ENCODE results near the gene SPSB1.
"Not testable (repeated sequence)": the region's sequence is repeated elsewhere in the genome, so short reads cannot be mapped to it uniquely, and the experiment has no call there.

Gene SPSB1

GRCh38 chr1:9295884-9296283, 3.2 kb downstream of the SPSB1 start:
- Histone ChIP-seq H3K36me3 (peaks cover 19% of the 10 kb centered on the region; the same call in 1 of the 2 replicates), H3K27me3 (no peaks in the 10 kb centered on the region), H4K20me1 (peaks cover 57% of the 10 kb centered on the region), H3K4me1 (peaks cover 46% of the 10 kb centered on the region), H3K9ac (no peak overlapping the region), H3K4me3 (no peak overlapping the region), H3K9me3 (no peaks in the 10 kb centered on the region), H3K4me2 (peak overlapping the region; percentile 87; the same call in 1 of the 2 replicates), H3K27ac (no peak overlapping the region)
- TF ChIP-seq Cebpa-rat (IDR thresholded peaks at IDR 0.05) = no peak

- H3K4me3 ChIP-seq = no peak overlapping the region
- no peak for TF ChIP-seq Cebpa-rat (IDR thresholded peaks at IDR 0.05)
- peaks cover 25% of the 10 kb centered on the region; the same call in 1 of the 2 replicates for H3K36me3 ChIP-seq
- no peak overlapping the region for H3K9ac ChIP-seq
- H3K4me2 ChIP-seq = no peak overlapping the region
- H3K9me3 ChIP-seq = no peaks in the 10 kb centered on the region
- no peak overlapping the region for H3K27ac ChIP-seq
- H3K27me3 ChIP-seq = no peaks in the 10 kb centered on the region
- H4K20me1 ChIP-seq = peaks cover 66% of the 10 kb centered on the region
- H3K4me1 ChIP-seq = peaks cover 43% of the 10 kb centered on the region
These were observed 4.2 kb downstream of the SPSB1 start for GRCh38 chr1:9296850-9297249.

- H3K27ac ChIP-seq = no peak overlapping the region
- TF ChIP-seq Cebpa-rat (IDR thresholded peaks at IDR 0.05) = no peak
These were observed 5.1 kb downstream of the SPSB1 start for GRCh38 chr1:9297831-9298230.

GRCh38 chr1:9298282-9298681, 5.6 kb downstream of the SPSB1 start:
- Histone ChIP-seq H3K4me3 (no peak overlapping the region), H3K4me2 (no peak overlapping the region), H4K20me1 (peaks cover 78% of the 10 kb centered on the region), H3K27me3 (no peaks in the 10 kb centered on the region), H3K9me3 (no peaks in the 10 kb centered on the region), H3K9ac (no peak overlapping the region), H3K4me1 (peaks cover 51% of the 10 kb centered on the region), H3K27ac (no peak overlapping the region), H3K36me3 (peaks cover 25% of the 10 kb centered on the region; the same call in 1 of the 2 replicates)
- TF ChIP-seq Cebpa-rat (IDR thresholded peaks at IDR 0.05) = no peak

More at GRCh38 chr1:9297831-9298230, 5.1 kb downstream of the SPSB1 start:
- Histone ChIP-seq H3K4me1 (peaks cover 47% of the 10 kb centered on the region), H3K4me2 (no peak overlapping the region), H3K9me3 (no peaks in the 10 kb centered on the region), H3K27me3 (no peaks in the 10 kb centered on the region), H4K20me1 (peaks cover 75% of the 10 kb centered on the region), H3K4me3 (no peak overlapping the region), H3K9ac (no peak overlapping the region), H3K36me3 (peaks cover 25% of the 10 kb centered on the region; the same call in 1 of the 2 replicates)

GRCh38 chr1:9299571-9300541, 7.2 kb downstream of the SPSB1 start:
- not testable (repeated sequence) for H3K4me2 ChIP-seq, H3K27ac ChIP-seq

GRCh38 chr1:9300573-9300972, 7.9 kb downstream of the SPSB1 start:
- H3K4me3 ChIP-seq = no peak overlapping the region
- H4K20me1 ChIP-seq = peaks cover 80% of the 10 kb centered on the region
- H3K27me3 ChIP-seq = no peaks in the 10 kb centered on the region
- H3K4me1 ChIP-seq = peaks cover 55% of the 10 kb centered on the region
- no peaks in the 10 kb centered on the region for H3K9me3 ChIP-seq
- H3K9ac ChIP-seq = no peak overlapping the region
- peaks cover 25% of the 10 kb centered on the region; the same call in 1 of the 2 replicates for H3K36me3 ChIP-seq
- TF ChIP-seq Cebpa-rat (IDR thresholded peaks at IDR 0.05) = no peak
- no peak overlapping the region for H3K27ac ChIP-seq
- H3K4me2 ChIP-seq = no peak overlapping the region

More at GRCh38 chr1:9299571-9300541, 7.2 kb downstream of the SPSB1 start:
- not testable (repeated sequence) for H3K27me3 ChIP-seq, H3K9me3 ChIP-seq, H3K9ac ChIP-seq, H3K4me3 ChIP-seq
- peaks cover 80% of the 10 kb centered on the region for H4K20me1 ChIP-seq
- H3K4me1 ChIP-seq = peaks cover 55% of the 10 kb centered on the region
- H3K36me3 ChIP-seq = peaks cover 25% of the 10 kb centered on the region; the same call in 1 of the 2 replicates

- peaks cover 58% of the 10 kb centered on the region for H3K4me1 ChIP-seq
- no peak for TF ChIP-seq Cebpa-rat (IDR thresholded peaks at IDR 0.05)
- H3K27me3 ChIP-seq = no peaks in the 10 kb centered on the region
- H3K4me3 ChIP-seq = 0 out of 2 replicates have a peak overlapping the region, but pooled peaks have one; percentile 4
- no peak overlapping the region for H3K9ac ChIP-seq
- peak overlapping the region; percentile 31; the same call in 1 of the 2 replicates for H3K27ac ChIP-seq
- no peaks in the 10 kb centered on the region for H3K9me3 ChIP-seq
- H3K36me3 ChIP-seq = peaks cover 14% of the 10 kb centered on the region; the same call in 1 of the 2 replicates
- peak overlapping the region; percentile 68 for H3K4me2 ChIP-seq
- peaks cover 80% of the 10 kb centered on the region for H4K20me1 ChIP-seq
These were observed 10.2 kb downstream of the SPSB1 start for GRCh38 chr1:9302745-9303524.

GRCh38 chr1:9303916-9304315, 11.2 kb downstream of the SPSB1 start:
- Histone ChIP-seq H3K27ac (no peak overlapping the region), H3K4me1 (peaks cover 68% of the 10 kb centered on the region), H3K9me3 (no peaks in the 10 kb centered on the region), H4K20me1 (peaks cover 88% of the 10 kb centered on the region), H3K27me3 (no peaks in the 10 kb centered on the region), H3K36me3 (peaks cover 14% of the 10 kb centered on the region; the same call in 1 of the 2 replicates), H3K4me2 (peak overlapping the region; percentile 68; the same call in 1 of the 2 replicates), H3K9ac (no peak overlapping the region), H3K4me3 (no peak overlapping the region)
- no peak for TF ChIP-seq Cebpa-rat (IDR thresholded peaks at IDR 0.05)

GRCh38 chr1:9305216-9305615, 12.5 kb downstream of the SPSB1 start:
- peaks cover 81% of the 10 kb centered on the region for H3K4me1 ChIP-seq
- H3K4me3 ChIP-seq = no peak overlapping the region
- peak overlapping the region; percentile 51 for H3K27ac ChIP-seq
- H3K9me3 ChIP-seq = no peaks in the 10 kb centered on the region
- H3K4me2 ChIP-seq = peak overlapping the region; percentile 73
- H3K9ac ChIP-seq = no peak overlapping the region
- peaks cover 94% of the 10 kb centered on the region for H4K20me1 ChIP-seq
- peaks cover 13% of the 10 kb centered on the region; the same call in 1 of the 2 replicates for H3K36me3 ChIP-seq
- TF ChIP-seq Cebpa-rat (IDR thresholded peaks at IDR 0.05) = no peak
- H3K27me3 ChIP-seq = no peaks in the 10 kb centered on the region
